Prostate gland (tissue), 2 donors: ENCODE results near the gene NEB.

Source experiments
- POLR2A ChIP-seq: fragments of 450-650 bp; IDR thresholded peaks from one replicate; pipeline ENCODE4 v1.6.1; 2016; ENCODE audit warnings: antibody characterized with exemption, mild to moderate bottlenecking
- TF ChIP-seq, protein P1 (sequence below), 4 experiments: fragments of 200-600 bp in 2 of 4; fragments of 450-650 bp in 2 of 4; sonication (generic) in 2 of 4; IDR thresholded peaks; 1 replicate in 3 of 4; 2 replicates in 1 of 4; pipeline ENCODE4 v1.5.1; 2016 to 2019; ENCODE audit warnings: antibody characterized with exemption in 4 of 4, mild to moderate bottlenecking in 2 of 4, moderate library complexity in 2 of 4

DNA sequence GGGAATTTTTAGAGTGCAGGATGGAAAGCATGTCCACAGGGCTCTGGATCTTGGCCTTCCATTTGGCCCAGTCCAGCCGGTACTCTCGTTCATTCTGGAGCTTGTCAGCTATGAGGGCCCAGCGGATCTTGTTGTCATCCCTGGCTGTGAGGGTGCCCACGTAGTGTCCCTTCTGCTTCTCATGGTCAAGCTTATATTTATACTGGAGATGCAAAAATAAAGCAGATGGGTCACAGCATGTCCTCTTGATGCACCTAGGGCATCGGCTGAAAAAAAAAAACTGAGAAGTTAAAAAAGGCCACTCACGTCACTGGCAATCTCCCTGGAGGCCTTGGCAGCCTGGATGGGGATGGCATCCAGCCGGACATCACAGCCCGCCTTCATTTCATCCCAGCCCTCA lies 164.1 kb downstream of the NEB start:
- TF ChIP-seq, protein P1, sequence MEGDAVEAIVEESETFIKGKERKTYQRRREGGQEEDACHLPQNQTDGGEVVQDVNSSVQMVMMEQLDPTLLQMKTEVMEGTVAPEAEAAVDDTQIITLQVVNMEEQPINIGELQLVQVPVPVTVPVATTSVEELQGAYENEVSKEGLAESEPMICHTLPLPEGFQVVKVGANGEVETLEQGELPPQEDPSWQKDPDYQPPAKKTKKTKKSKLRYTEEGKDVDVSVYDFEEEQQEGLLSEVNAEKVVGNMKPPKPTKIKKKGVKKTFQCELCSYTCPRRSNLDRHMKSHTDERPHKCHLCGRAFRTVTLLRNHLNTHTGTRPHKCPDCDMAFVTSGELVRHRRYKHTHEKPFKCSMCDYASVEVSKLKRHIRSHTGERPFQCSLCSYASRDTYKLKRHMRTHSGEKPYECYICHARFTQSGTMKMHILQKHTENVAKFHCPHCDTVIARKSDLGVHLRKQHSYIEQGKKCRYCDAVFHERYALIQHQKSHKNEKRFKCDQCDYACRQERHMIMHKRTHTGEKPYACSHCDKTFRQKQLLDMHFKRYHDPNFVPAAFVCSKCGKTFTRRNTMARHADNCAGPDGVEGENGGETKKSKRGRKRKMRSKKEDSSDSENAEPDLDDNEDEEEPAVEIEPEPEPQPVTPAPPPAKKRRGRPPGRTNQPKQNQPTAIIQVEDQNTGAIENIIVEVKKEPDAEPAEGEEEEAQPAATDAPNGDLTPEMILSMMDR (IDR thresholded peaks at IDR 0.05) = no peak
- no peak for TF ChIP-seq POLR2A
